ENCODE measurements around the gene ENSA. TPM values are rescaled to one million over a fixed set of nuclear protein-coding genes. Genes with fewer than 3 reads are reported as not detected.
"Not testable (repeated sequence)": the region's sequence is repeated elsewhere in the genome, so short reads cannot be mapped to it uniquely, and the experiment has no call there.

ENSA gene
- polyA plus RNA-seq, 2 of the 4 experiments (the other 2 are of a cell fraction), result 67.9 to 128 TPM

DNA sequence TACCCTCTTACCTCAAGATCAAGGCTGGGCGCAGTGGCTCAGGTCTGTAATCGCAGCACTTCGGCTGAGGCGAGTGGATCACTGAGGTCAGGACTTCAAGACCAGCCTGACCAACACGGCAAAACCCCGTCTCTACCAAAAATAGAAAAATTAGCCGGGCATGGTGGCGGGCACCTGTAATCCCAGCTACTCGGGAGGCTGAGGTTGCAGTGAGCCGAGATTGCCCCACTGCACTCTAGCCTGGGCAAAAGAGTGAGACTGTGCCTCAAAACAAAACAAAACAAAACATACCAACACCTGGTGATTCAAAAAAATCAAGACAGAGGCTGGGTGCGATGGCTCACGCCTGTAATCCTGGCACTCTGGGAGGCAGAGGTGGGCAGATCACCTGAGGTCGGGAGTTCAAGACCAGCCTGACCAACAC, 55.8 kb downstream of the ENSA start:
- Histone ChIP-seq H3K4me2 (peak overlapping the region; percentile 74; the same call in 2 of the 3 replicates), H3K4me1 (peaks cover 76% of the 10 kb centered on the region), H3K27ac (peak overlapping the region; percentile 12 to 45; a peak in 3 of 6 replicates)
- CTCF ChIA-PET, result interaction anchor here (2.0 to 5.4 kb wide), 2 partner anchors 13 to 56 kb away, joined by 7 to 64 read pairs; partner anchors contain the start of gene ENSA
- POLR2A ChIA-PET, result interaction anchor here (1.2 kb wide), 1 partner anchor 41 kb away, joined by 5 read pairs; no protein-coding TSS in a partner anchor
- TF ChIP-seq TP53 (CRISPR knock-in tag; IDR thresholded peaks at IDR 0.05), result 0 out of 2 replicates have a peak, but pooled peaks have one; percentile 29
- WGBS (ENCODE audit: missing lambda C conversion rate), result 86% methylated on average over 13 of the region's 13 CpGs
- not testable (repeated sequence) for DNase-seq (ENCODE audit: low read depth in 1 of 2, low spot score in 1 of 2); H3K4me3 ChIP-seq; H3K9me3 ChIP-seq; FAIRE-seq; ATAC-seq

DNA sequence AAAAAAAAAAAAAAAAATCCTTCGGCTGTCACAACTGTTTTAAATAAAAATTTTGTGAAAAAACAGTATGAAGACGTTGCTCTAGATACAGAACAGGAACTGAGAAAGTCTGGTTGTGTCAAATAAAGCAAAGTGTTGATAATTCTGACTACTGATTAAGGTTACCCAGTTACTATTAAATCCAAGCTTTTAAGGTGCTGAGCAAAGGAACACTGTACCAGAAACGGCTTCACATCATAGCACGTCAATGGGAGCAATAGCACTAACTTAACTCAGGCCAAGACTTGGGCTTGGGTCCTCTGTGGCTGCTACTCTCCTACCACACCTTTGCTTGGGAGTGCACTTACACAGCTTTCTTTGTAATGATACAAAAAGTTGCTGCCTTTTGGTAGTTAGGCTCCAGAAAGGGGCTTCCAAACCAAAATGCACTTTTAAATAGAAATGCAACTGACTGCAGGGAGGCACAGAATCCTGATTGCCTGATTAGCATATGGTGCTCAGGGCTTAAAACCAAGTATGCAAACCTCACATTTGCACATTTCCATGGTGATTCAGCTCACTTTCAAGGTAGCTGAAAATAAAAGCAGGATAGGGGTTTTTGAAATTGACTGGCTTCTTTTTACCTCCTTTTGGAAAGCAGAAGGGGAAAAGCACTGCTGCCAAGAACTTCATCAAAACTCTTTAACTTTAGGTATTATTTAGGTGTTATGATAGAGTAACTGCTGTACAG, 56.3 kb downstream of the ENSA start:
- no peak for FAIRE-seq
- H3K4me3 ChIP-seq, result no peak overlapping the region
- ChIA-PET CTCF (interaction anchor here (1.4 to 5.4 kb wide), 4 partner anchors 12 to 57 kb away, joined by 3 to 64 read pairs (median 11); partner anchors contain the start of gene ENSA), POLR2A (interaction anchor here (0.6 to 3.1 kb wide), 5 partner anchors 11 to 886 kb away, joined by 3 to 21 read pairs (median 5); partner anchors contain the start of gene POGZ)
- WGBS (ENCODE audit: missing lambda C conversion rate), result 82% methylated on average over 4 of the region's 4 CpGs
- peak overlapping the region; percentile 74; the same call in 2 of the 3 replicates for H3K4me2 ChIP-seq
- no peak for DNase-seq (ENCODE audit: low read depth in 1 of 2, low spot score in 1 of 2)
- no peaks in the 10 kb centered on the region for H3K9me3 ChIP-seq
- H3K4me1 ChIP-seq, result peaks cover 82% of the 10 kb centered on the region
- H3K27ac ChIP-seq, result peak overlapping the region; percentile 12 to 45; a peak in 3 of 6 replicates
- ATAC-seq, result no peak
- TF ChIP-seq, protein P1, sequence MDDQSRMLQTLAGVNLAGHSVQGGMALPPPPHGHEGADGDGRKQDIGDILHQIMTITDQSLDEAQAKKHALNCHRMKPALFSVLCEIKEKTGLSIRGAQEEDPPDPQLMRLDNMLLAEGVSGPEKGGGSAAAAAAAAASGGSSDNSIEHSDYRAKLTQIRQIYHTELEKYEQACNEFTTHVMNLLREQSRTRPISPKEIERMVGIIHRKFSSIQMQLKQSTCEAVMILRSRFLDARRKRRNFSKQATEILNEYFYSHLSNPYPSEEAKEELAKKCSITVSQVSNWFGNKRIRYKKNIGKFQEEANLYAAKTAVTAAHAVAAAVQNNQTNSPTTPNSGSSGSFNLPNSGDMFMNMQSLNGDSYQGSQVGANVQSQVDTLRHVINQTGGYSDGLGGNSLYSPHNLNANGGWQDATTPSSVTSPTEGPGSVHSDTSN (IDR thresholded peaks at IDR 0.05), result no peak
- TF ChIP-seq, protein P2, sequence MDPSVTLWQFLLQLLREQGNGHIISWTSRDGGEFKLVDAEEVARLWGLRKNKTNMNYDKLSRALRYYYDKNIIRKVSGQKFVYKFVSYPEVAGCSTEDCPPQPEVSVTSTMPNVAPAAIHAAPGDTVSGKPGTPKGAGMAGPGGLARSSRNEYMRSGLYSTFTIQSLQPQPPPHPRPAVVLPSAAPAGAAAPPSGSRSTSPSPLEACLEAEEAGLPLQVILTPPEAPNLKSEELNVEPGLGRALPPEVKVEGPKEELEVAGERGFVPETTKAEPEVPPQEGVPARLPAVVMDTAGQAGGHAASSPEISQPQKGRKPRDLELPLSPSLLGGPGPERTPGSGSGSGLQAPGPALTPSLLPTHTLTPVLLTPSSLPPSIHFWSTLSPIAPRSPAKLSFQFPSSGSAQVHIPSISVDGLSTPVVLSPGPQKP (IDR thresholded peaks at IDR 0.05; ENCODE audit: low read depth, low read length), result no peak
- TF ChIP-seq FOSB (CRISPR knock-in tag; IDR thresholded peaks at IDR 0.05) (peak; percentile 79), HOXB5 (CRISPR knock-in tag; IDR thresholded peaks at IDR 0.05) (no peak), EP300 (IDR thresholded peaks at IDR 0.05) (no peak), HOXB13 (CRISPR knock-in tag; IDR thresholded peaks at IDR 0.05; ENCODE audit: low read depth) (no peak), JUNB (IDR thresholded peaks at IDR 0.05) (no peak), HDAC2 (IDR thresholded peaks at IDR 0.05) (no peak), CBX2 (IDR thresholded peaks at IDR 0.05; ENCODE audit: borderline replicate concordance, low read depth) (no peak), RARB (CRISPR knock-in tag; IDR thresholded peaks at IDR 0.05) (0 out of 2 replicates have a peak, but pooled peaks have one; percentile 39), EHMT2 (IDR thresholded peaks at IDR 0.05; ENCODE audit: low read depth) (no peak), TFCP2L1 (CRISPR knock-in tag; IDR thresholded peaks at IDR 0.05) (peak; percentile 80), JUN (IDR thresholded peaks at IDR 0.05) (no peak), CHD2 (IDR thresholded peaks at IDR 0.05; ENCODE audit: low read length, partially characterized antibody) (no peak), CEBPB (IDR thresholded peaks at IDR 0.05) (no peak), HOXA7 (CRISPR knock-in tag; IDR thresholded peaks at IDR 0.05) (peak; percentile 89), FOXS1 (CRISPR knock-in tag; IDR thresholded peaks at IDR 0.05) (no peak), ZFP36 (IDR thresholded peaks at IDR 0.05; ENCODE audit: borderline replicate concordance, partially characterized antibody) (no peak), HEYL (CRISPR knock-in tag; IDR thresholded peaks at IDR 0.05) (no peak), MYC (IDR thresholded peaks at IDR 0.05; ENCODE audit: borderline replicate concordance, low read length) (no peak), RAD21 (conservative IDR thresholded peaks at IDR 0.05 in 1 of 2, IDR thresholded peaks at IDR 0.05 in 1 of 2) (no peak)
- TF ChIP-seq, protein P3, sequence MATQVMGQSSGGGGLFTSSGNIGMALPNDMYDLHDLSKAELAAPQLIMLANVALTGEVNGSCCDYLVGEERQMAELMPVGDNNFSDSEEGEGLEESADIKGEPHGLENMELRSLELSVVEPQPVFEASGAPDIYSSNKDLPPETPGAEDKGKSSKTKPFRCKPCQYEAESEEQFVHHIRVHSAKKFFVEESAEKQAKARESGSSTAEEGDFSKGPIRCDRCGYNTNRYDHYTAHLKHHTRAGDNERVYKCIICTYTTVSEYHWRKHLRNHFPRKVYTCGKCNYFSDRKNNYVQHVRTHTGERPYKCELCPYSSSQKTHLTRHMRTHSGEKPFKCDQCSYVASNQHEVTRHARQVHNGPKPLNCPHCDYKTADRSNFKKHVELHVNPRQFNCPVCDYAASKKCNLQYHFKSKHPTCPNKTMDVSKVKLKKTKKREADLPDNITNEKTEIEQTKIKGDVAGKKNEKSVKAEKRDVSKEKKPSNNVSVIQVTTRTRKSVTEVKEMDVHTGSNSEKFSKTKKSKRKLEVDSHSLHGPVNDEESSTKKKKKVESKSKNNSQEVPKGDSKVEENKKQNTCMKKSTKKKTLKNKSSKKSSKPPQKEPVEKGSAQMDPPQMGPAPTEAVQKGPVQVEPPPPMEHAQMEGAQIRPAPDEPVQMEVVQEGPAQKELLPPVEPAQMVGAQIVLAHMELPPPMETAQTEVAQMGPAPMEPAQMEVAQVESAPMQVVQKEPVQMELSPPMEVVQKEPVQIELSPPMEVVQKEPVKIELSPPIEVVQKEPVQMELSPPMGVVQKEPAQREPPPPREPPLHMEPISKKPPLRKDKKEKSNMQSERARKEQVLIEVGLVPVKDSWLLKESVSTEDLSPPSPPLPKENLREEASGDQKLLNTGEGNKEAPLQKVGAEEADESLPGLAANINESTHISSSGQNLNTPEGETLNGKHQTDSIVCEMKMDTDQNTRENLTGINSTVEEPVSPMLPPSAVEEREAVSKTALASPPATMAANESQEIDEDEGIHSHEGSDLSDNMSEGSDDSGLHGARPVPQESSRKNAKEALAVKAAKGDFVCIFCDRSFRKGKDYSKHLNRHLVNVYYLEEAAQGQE (IDR thresholded peaks at IDR 0.05), result no peak
- TF ChIP-seq, protein P4, sequence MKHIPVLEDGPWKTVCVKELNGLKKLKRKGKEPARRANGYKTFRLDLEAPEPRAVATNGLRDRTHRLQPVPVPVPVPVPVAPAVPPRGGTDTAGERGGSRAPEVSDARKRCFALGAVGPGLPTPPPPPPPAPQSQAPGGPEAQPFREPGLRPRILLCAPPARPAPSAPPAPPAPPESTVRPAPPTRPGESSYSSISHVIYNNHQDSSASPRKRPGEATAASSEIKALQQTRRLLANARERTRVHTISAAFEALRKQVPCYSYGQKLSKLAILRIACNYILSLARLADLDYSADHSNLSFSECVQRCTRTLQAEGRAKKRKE (CRISPR knock-in tag; IDR thresholded peaks at IDR 0.05; ENCODE audit: low read depth), result no peak
- TF ChIP-seq, protein P5, sequence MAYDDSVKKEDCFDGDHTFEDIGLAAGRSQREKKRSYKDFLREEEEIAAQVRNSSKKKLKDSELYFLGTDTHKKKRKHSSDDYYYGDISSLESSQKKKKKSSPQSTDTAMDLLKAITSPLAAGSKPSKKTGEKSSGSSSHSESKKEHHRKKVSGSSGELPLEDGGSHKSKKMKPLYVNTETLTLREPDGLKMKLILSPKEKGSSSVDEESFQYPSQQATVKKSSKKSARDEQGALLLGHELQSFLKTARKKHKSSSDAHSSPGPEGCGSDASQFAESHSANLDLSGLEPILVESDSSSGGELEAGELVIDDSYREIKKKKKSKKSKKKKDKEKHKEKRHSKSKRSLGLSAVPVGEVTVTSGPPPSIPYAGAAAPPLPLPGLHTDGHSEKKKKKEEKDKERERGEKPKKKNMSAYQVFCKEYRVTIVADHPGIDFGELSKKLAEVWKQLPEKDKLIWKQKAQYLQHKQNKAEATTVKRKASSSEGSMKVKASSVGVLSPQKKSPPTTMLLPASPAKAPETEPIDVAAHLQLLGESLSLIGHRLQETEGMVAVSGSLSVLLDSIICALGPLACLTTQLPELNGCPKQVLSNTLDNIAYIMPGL (CRISPR knock-in tag; IDR thresholded peaks at IDR 0.05; ENCODE audit: borderline replicate concordance), result peak; percentile 73
- TF ChIP-seq, protein P6, sequence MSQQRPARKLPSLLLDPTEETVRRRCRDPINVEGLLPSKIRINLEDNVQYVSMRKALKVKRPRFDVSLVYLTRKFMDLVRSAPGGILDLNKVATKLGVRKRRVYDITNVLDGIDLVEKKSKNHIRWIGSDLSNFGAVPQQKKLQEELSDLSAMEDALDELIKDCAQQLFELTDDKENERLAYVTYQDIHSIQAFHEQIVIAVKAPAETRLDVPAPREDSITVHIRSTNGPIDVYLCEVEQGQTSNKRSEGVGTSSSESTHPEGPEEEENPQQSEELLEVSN (IDR thresholded peaks at IDR 0.05; ENCODE audit: borderline replicate concordance, low read depth), result no peak

All from A549 (cell line).